Keratinocyte (primary cell): ENCODE data around the gene FBXL17. TPM values are rescaled to one million over a fixed set of nuclear protein-coding genes. Genes with fewer than 3 reads are reported as not detected.

Source experiments
- DNase-seq: peaks from one replicate; pipeline ENCODE4 v3.0.0-alpha.2; 2011; ENCODE audit warnings: low read depth, missing footprints, low spot score
- FAIRE-seq: peaks from 2 replicates; lab custom pipeline; 2011; peaks lifted over from hg19 to GRCh38; lab: Jason Lieb, UNC
- H2AFZ ChIP-seq: 2 replicates; pipeline ENCODE4 v1.6.0; 2012; ENCODE audit warnings: low read length, control low read depth, inconsistent platforms; ENCODE audit not compliant: control insufficient read depth
- H3K27ac ChIP-seq: 2 replicates; pipeline ENCODE4 v1.5.1; 2011; ENCODE audit warnings: low read length; ENCODE audit not compliant: control insufficient read depth, insufficient read depth
- H3K27me3 ChIP-seq: 3 replicates; pipeline ENCODE4 v1.6.0; 2011; ENCODE audit warnings: low read length; ENCODE audit not compliant: control insufficient read depth, insufficient read depth; ENCODE audit errors: extremely low read depth
- H3K36me3 ChIP-seq, 2 experiments: 2 replicates in 1 of 2; 3 replicates in 1 of 2; pipeline ENCODE4 v1.5.1; 2011; ENCODE audit warnings: low read length in 2 of 2, mild to moderate bottlenecking in 1 of 2; ENCODE audit not compliant: control insufficient read depth in 2 of 2, insufficient read depth in 2 of 2; ENCODE audit errors: extremely low read depth in 1 of 2
- H3K4me1 ChIP-seq: 3 replicates; pipeline ENCODE4 v1.5.1; 2011; ENCODE audit warnings: low read length; ENCODE audit not compliant: control insufficient read depth, insufficient read depth; ENCODE audit errors: extremely low read depth
- H3K4me2 ChIP-seq: 3 replicates; pipeline ENCODE4 v1.6.0; 2011; ENCODE audit warnings: low read depth, low read length; ENCODE audit not compliant: control insufficient read depth, insufficient read depth; ENCODE audit errors: extremely low read depth
- H3K4me3 ChIP-seq, 3 experiments: fragments of 200-600 bp in 1 of 3; sonication (generic) in 1 of 3; 2 replicates in 2 of 3; 3 replicates in 1 of 3; pipeline ENCODE4 v1.5.1; 2011 to 2016; ENCODE audit warnings: low read length in 3 of 3, mild to moderate bottlenecking in 3 of 3, control low read depth in 2 of 3, inconsistent platforms in 1 of 3, low read depth in 1 of 3, mixed read lengths in 1 of 3, mixed run types in 1 of 3, moderate library complexity in 1 of 3; ENCODE audit not compliant: control insufficient read depth in 2 of 3, insufficient read depth in 2 of 3; ENCODE audit errors: extremely low read depth in 1 of 3
- H3K79me2 ChIP-seq: 2 replicates; pipeline ENCODE4 v1.6.0; 2012; ENCODE audit warnings: low read length; ENCODE audit not compliant: control insufficient read depth, insufficient read depth
- H3K9ac ChIP-seq: 3 replicates; pipeline ENCODE4 v1.6.0; 2011; ENCODE audit warnings: low read length; ENCODE audit not compliant: control insufficient read depth, insufficient read depth; ENCODE audit errors: extremely low read depth
- H3K9me1 ChIP-seq: 3 replicates; pipeline ENCODE4 v1.6.0; 2011; ENCODE audit warnings: low read length; ENCODE audit not compliant: control insufficient read depth, insufficient read depth; ENCODE audit errors: extremely low read depth
- H3K9me3 ChIP-seq: 2 replicates; pipeline ENCODE4 v1.5.1; 2012; ENCODE audit warnings: low read depth, low read length; ENCODE audit not compliant: control insufficient read depth
- H4K20me1 ChIP-seq: 3 replicates; pipeline ENCODE4 v1.6.0; 2011; ENCODE audit warnings: low read length; ENCODE audit not compliant: control insufficient read depth, insufficient read depth; ENCODE audit errors: extremely low read depth
- EZH2 ChIP-seq: IDR thresholded peaks from one replicate; pipeline ENCODE4 v1.6.1; 2012; ENCODE audit warnings: inconsistent platforms, mild to moderate bottlenecking, low read length, moderate library complexity
- dilution Hi-C: fragments of 300-500 bp; cut with MboI; formaldehyde crosslinking; loops from one replicate; pipeline ENCODE4 v1.7.0; 2020; ENCODE audit warnings: low sequenced_read_pairs; ENCODE audit not compliant: extremely low pct_ligation_motif_present
- polyA plus RNA-seq, 5 experiments: library from polyadenylated mRNA; depleted of rRNA in 3 of 5; stranded (reverse) in 3 of 5; stranded (forward) in 1 of 5; unstranded in 1 of 5; fragments of >200 nt; gene quantifications; 1 replicate in 1 of 5; 2 replicates in 3 of 5; 3 replicates in 1 of 5; pipeline versions ENCODE4 v1.2.1 to v1.2.3, GENCODE V29; 2011 to 2012; ENCODE audit warnings: missing spikeins in 2 of 5, low read depth in 1 of 5, low replicate concordance in 1 of 5
- TF ChIP-seq, protein P1 (sequence below), 3 experiments: IDR thresholded peaks in 1 of 3; conservative IDR thresholded peaks in 1 of 3; optimal IDR thresholded peaks in 1 of 3; 2 replicates in 2 of 3; 3 replicates in 1 of 3; pipeline versions ENCODE3 to v1.5.1; 2011; ENCODE audit warnings: low read length in 3 of 3, mild to moderate bottlenecking in 3 of 3, moderate library complexity in 2 of 3, control low read depth in 1 of 3, inconsistent platforms in 1 of 3; ENCODE audit not compliant: insufficient read depth in 2 of 3; ENCODE audit errors: extremely low read depth in 1 of 3

FBXL17 gene
- polyA plus RNA-seq, 1 donor (not counting 4 experiments of a cell fraction or from before 2014, with no cell fraction given) = 5.7 TPM

DNA sequence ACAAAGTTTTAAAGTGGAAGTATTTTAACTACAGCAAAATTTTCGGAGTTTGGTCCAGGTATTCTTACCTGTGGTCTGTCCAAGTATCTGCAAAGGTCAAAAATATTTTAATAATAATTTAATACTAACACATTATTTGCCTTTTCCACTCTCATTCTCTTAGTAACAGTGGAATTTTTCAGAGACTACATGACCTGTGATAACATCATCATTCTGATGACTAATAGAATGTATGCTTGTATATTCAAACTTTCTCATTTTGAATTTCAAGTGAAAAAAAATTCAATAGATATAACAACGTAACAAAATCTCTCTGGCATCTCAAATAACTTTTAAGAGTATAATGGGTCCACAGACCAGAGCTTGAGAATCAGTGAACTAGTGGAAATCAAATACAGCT is 78.3 kb downstream of the FBXL17 start:
- Histone ChIP-seq H3K4me3 (no peak overlapping the region), H3K27me3 (no peaks in the 10 kb centered on the region), H3K9me1 (no peaks in the 10 kb centered on the region), H3K79me2 (no peaks in the 10 kb centered on the region), H2AFZ (no peak overlapping the region), H3K27ac (no peak overlapping the region), H3K36me3 (no peaks in the 10 kb centered on the region), H4K20me1 (no peaks in the 10 kb centered on the region), H3K9ac (no peak overlapping the region), H3K4me1 (peaks cover 3% of the 10 kb centered on the region), H3K4me2 (no peak overlapping the region), H3K9me3 (no peaks in the 10 kb centered on the region)
- DNase-seq = no peak
- FAIRE-seq = no peak
- TF ChIP-seq, protein P1, sequence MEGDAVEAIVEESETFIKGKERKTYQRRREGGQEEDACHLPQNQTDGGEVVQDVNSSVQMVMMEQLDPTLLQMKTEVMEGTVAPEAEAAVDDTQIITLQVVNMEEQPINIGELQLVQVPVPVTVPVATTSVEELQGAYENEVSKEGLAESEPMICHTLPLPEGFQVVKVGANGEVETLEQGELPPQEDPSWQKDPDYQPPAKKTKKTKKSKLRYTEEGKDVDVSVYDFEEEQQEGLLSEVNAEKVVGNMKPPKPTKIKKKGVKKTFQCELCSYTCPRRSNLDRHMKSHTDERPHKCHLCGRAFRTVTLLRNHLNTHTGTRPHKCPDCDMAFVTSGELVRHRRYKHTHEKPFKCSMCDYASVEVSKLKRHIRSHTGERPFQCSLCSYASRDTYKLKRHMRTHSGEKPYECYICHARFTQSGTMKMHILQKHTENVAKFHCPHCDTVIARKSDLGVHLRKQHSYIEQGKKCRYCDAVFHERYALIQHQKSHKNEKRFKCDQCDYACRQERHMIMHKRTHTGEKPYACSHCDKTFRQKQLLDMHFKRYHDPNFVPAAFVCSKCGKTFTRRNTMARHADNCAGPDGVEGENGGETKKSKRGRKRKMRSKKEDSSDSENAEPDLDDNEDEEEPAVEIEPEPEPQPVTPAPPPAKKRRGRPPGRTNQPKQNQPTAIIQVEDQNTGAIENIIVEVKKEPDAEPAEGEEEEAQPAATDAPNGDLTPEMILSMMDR (optimal IDR thresholded peaks at IDR 0.05 in 1 of 3, IDR thresholded peaks at IDR 0.05 in 1 of 3, conservative IDR thresholded peaks at IDR 0.05 in 1 of 3; ENCODE audit: extremely low read depth in 1 of 3, insufficient read depth in 2 of 3, low read length in 3 of 3) = no peak
- TF ChIP-seq EZH2 = no peak
- dilution Hi-C loops = no loop called here

DNA sequence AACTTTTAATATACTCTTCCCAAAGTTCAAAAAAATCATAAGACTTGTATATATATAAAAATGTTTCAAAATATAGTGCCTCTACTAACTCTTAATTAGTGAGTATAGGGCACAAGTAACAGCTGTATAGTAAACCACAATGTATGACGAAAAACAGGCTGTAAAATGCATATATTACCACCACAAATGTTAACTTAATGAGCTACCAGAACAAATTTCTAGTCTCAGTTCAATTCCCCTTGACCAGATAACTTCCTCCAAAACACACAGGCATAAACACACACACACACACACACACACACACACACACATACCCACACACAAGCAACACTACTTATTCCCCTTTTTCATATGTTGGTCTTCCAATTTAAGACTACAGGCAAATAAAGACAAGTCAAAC is 78.8 kb downstream of the FBXL17 start:
- TF ChIP-seq EZH2 = no peak
- TF ChIP-seq, protein P1 (optimal IDR thresholded peaks at IDR 0.05 in 1 of 3, IDR thresholded peaks at IDR 0.05 in 1 of 3, conservative IDR thresholded peaks at IDR 0.05 in 1 of 3; ENCODE audit: extremely low read depth in 1 of 3, insufficient read depth in 2 of 3, low read length in 3 of 3) = no peak
- no peak for DNase-seq
- dilution Hi-C loops = no loop called here
- Histone ChIP-seq H3K4me1 (peaks cover 3% of the 10 kb centered on the region), H2AFZ (peak overlapping the region; percentile 33), H3K27me3 (no peaks in the 10 kb centered on the region), H3K9me1 (no peaks in the 10 kb centered on the region), H3K4me3 (no peak overlapping the region), H3K27ac (no peak overlapping the region), H3K36me3 (no peaks in the 10 kb centered on the region), H3K9me3 (no peaks in the 10 kb centered on the region), H3K9ac (no peak overlapping the region), H3K4me2 (no peak overlapping the region), H3K79me2 (no peaks in the 10 kb centered on the region), H4K20me1 (no peaks in the 10 kb centered on the region)
- FAIRE-seq = no peak
